WTC11 (cell line): Measurements from ENCODE around the gene MMAA. TPM values are rescaled to one million over a fixed set of nuclear protein-coding genes. Genes with fewer than 3 reads are reported as not detected.

ENCODE experiments used
- ATAC-seq: fragments of 200-7000 bp; cut with Tn5 transposase; 2 replicates; pipeline ENCODE4 v1.10.0; 2021; ENCODE audit warnings: mild to moderate bottlenecking, moderate library complexity
- CTCF ChIA-PET: fragments of 300-600 bp; sonication (Branson Sonifier 250); formaldehyde crosslinking; loops from one replicate; lab custom pipeline; 2021; ENCODE audit warnings: antibody characterized with exemption; lab: Charles Lee
- POLR2A ChIA-PET: fragments of 350-600 bp; sonication (Branson Sonifier 250); formaldehyde crosslinking; loops from one replicate; lab custom pipeline; 2021; ENCODE audit warnings: antibody characterized with exemption; lab: Charles Lee
- DNase-seq: peaks from one replicate; pipeline ENCODE4 v3.0.0; 2021; ENCODE audit warnings: low spot score
- H3K27ac Mint-ChIP-seq: 2 replicates; pipeline ENCODE4 v1.8.0; 2021; ENCODE audit warnings: mixed read lengths
- H3K27me3 Mint-ChIP-seq: 2 replicates; pipeline ENCODE4 v1.8.0; 2021; ENCODE audit warnings: low read depth, mild to moderate bottlenecking, moderate library complexity, mixed read lengths
- H3K36me3 Mint-ChIP-seq: 2 replicates; pipeline ENCODE4 v1.8.0; 2021; ENCODE audit warnings: mixed read lengths
- H3K4me1 Mint-ChIP-seq: 2 replicates; pipeline ENCODE4 v1.8.0; 2022; ENCODE audit warnings: mixed read lengths
- H3K4me3 Mint-ChIP-seq: 2 replicates; pipeline ENCODE4 v1.8.0; 2021; ENCODE audit warnings: mild to moderate bottlenecking, moderate library complexity, mixed read lengths
- H3K9me3 Mint-ChIP-seq: 2 replicates; pipeline ENCODE4 v1.8.0; 2021; ENCODE audit warnings: mixed read lengths
- AFF4 ChIP-seq: sonication (generic); formaldehyde crosslinking; IDR thresholded peaks from 2 replicates; pipeline ENCODE4 v1.8.1; 2023; ENCODE audit warnings: mild to moderate bottlenecking, missing genetic modification reagents, borderline replicate concordance
- ATF1 ChIP-seq: sonication (generic); formaldehyde crosslinking; IDR thresholded peaks from 2 replicates; pipeline ENCODE4 v1.8.1; 2023; ENCODE audit warnings: mild to moderate bottlenecking, moderate library complexity, missing genetic modification reagents
- ATF3 ChIP-seq: sonication (generic); formaldehyde crosslinking; conservative IDR thresholded peaks from 2 replicates; pipeline ENCODE4 v1.8.1; 2022; ENCODE audit warnings: mild to moderate bottlenecking, missing genetic modification reagents
- CBFB ChIP-seq: sonication (generic); formaldehyde crosslinking; IDR thresholded peaks from 2 replicates; pipeline ENCODE4 v1.8.1; 2022; ENCODE audit warnings: mild to moderate bottlenecking, low read depth, missing genetic modification reagents
- CDX4 ChIP-seq: fragments of 250-450 bp; sonication (Bioruptor Pico); IDR thresholded peaks from 2 replicates; pipeline ENCODE4 v1.9.0; 2021; ENCODE audit warnings: moderate library complexity, mild to moderate bottlenecking, inconsistent platforms, borderline replicate concordance
- E2F1 ChIP-seq: sonication (generic); formaldehyde crosslinking; IDR thresholded peaks from 2 replicates; pipeline ENCODE4 v1.8.0; 2022; ENCODE audit warnings: mild to moderate bottlenecking, missing genetic modification reagents
- ERG ChIP-seq: fragments of 250-450 bp; sonication (Bioruptor Pico); IDR thresholded peaks from 2 replicates; pipeline ENCODE4 v1.8.0; 2021; ENCODE audit warnings: mild to moderate bottlenecking
- ETV6 ChIP-seq: sonication (generic); formaldehyde crosslinking; IDR thresholded peaks from 2 replicates; pipeline ENCODE4 v1.8.1; 2022; ENCODE audit warnings: mild to moderate bottlenecking, missing genetic modification reagents
- FOXP1 ChIP-seq: sonication (generic); formaldehyde crosslinking; IDR thresholded peaks from 2 replicates; pipeline ENCODE4 v1.8.0; 2022; ENCODE audit warnings: missing genetic modification reagents, mild to moderate bottlenecking, moderate library complexity, borderline replicate concordance
- IRF1 ChIP-seq: sonication (generic); formaldehyde crosslinking; IDR thresholded peaks from 2 replicates; pipeline ENCODE4 v1.8.0; 2023; ENCODE audit warnings: missing genetic modification reagents
- JAZF1 ChIP-seq: fragments of 250-450 bp; sonication (Bioruptor Pico); IDR thresholded peaks from 2 replicates; pipeline ENCODE4 v1.9.0; 2021; ENCODE audit warnings: moderate library complexity, mild to moderate bottlenecking, inconsistent platforms
- MLX ChIP-seq: sonication (generic); formaldehyde crosslinking; IDR thresholded peaks from 2 replicates; pipeline ENCODE4 v1.8.1; 2023; ENCODE audit warnings: mild to moderate bottlenecking, missing genetic modification reagents, moderate library complexity
- NFATC4 ChIP-seq: fragments of 250-450 bp; sonication (Bioruptor Pico); IDR thresholded peaks from 2 replicates; pipeline ENCODE4 v1.9.0; 2021; ENCODE audit warnings: mild to moderate bottlenecking
- OVOL2 ChIP-seq: fragments of 250-450 bp; sonication (Bioruptor Pico); IDR thresholded peaks from 2 replicates; pipeline ENCODE4 v1.9.0; 2021; ENCODE audit warnings: mild to moderate bottlenecking, borderline replicate concordance
- RORB ChIP-seq: fragments of 250-450 bp; sonication (Bioruptor Pico); IDR thresholded peaks from 2 replicates; pipeline ENCODE4 v1.9.0; 2021; ENCODE audit warnings: mild to moderate bottlenecking
- SMAD4 ChIP-seq: sonication (generic); formaldehyde crosslinking; IDR thresholded peaks from 2 replicates; pipeline ENCODE4 v1.8.0; 2022; ENCODE audit warnings: mild to moderate bottlenecking, missing genetic modification reagents
- TEAD1 ChIP-seq: sonication (generic); formaldehyde crosslinking; IDR thresholded peaks from 2 replicates; pipeline ENCODE4 v1.8.0; 2022; ENCODE audit warnings: mild to moderate bottlenecking, missing genetic modification reagents
- TP53 ChIP-seq: sonication (generic); formaldehyde crosslinking; IDR thresholded peaks from 2 replicates; pipeline ENCODE4 v1.8.1; 2023; ENCODE audit warnings: mild to moderate bottlenecking, missing genetic modification reagents
- USF1 ChIP-seq: sonication (generic); formaldehyde crosslinking; IDR thresholded peaks from 2 replicates; pipeline ENCODE4 v1.8.0; 2022; ENCODE audit warnings: mild to moderate bottlenecking, missing genetic modification reagents
- ZNF121 ChIP-seq: sonication (generic); formaldehyde crosslinking; IDR thresholded peaks from 2 replicates; pipeline ENCODE4 v1.8.0; 2023; ENCODE audit warnings: missing genetic modification reagents
- ZNF219 ChIP-seq: sonication (generic); formaldehyde crosslinking; IDR thresholded peaks from 2 replicates; pipeline ENCODE4 v1.8.0; 2023; ENCODE audit warnings: missing genetic modification reagents, mild to moderate bottlenecking, borderline replicate concordance
- ZNF671 ChIP-seq: fragments of 250-450 bp; sonication (Bioruptor Pico); IDR thresholded peaks from 2 replicates; pipeline ENCODE4 v1.8.0; 2021; ENCODE audit warnings: mild to moderate bottlenecking
- total RNA-seq: library from RNA; stranded (reverse); gene quantifications from 3 replicates; pipeline ENCODE4 v1.2.3, GENCODE V29; 2021

Gene MMAA
- total RNA-seq, 1 experiment from 2014 or later: 4.9 TPM

GRCh38 chr4:145679520-145679919, 60.3 kb downstream of the MMAA start:
- H3K9me3 Mint-ChIP-seq: peaks cover 29% of the 10 kb centered on the region
- TF ChIP-seq TP53: no peak
- TF ChIP-seq TEAD1 (CRISPR knock-in tag): no peak
- TF ChIP-seq JAZF1 (CRISPR knock-in tag): no peak
- no peak for TF ChIP-seq ETV6 (CRISPR knock-in tag)
- TF ChIP-seq RORB: no peak
- TF ChIP-seq ZNF671: no peak
- H3K36me3 Mint-ChIP-seq: peaks cover 20% of the 10 kb centered on the region
- ChIA-PET CTCF (no interaction called here), POLR2A (no interaction called here)
- 0 out of 2 replicates have a peak, but pooled peaks cover 5% of the 10 kb centered on the region for H3K27me3 Mint-ChIP-seq
- DNase-seq (no peak), ATAC-seq (no peak)
- no peak overlapping the region for H3K27ac Mint-ChIP-seq
- peaks cover 14% of the 10 kb centered on the region for H3K4me1 Mint-ChIP-seq
- H3K4me3 Mint-ChIP-seq: no peak overlapping the region

GRCh38 chr4:145679991-145680455, 60.8 kb downstream of the MMAA start, which contains the start of gene C4orf51:
TSS of gene C4orf51 (plus strand) at chr4:145680146. CDS start at chr4:145680204, 58 bp downstream.
- DNase-seq (no peak), ATAC-seq (no peak)
- Mint-ChIP-seq H3K9me3 (peaks cover 29% of the 10 kb centered on the region), H3K4me3 (no peak within 1 kb of the TSS), H3K4me1 (peaks cover 16% of the 10 kb centered on the region), H3K27me3 (0 out of 2 replicates have a peak, but pooled peaks cover 5% of the 10 kb centered on the region), H3K27ac (no peak within 1 kb of the TSS), H3K36me3 (peaks cover 20% of the 10 kb centered on the region)
- TF ChIP-seq USF1 (no peak), FOXP1 (CRISPR knock-in tag) (no peak), ATF3 (CRISPR knock-in tag) (no peak), ZNF121 (CRISPR knock-in tag) (no peak), IRF1 (CRISPR knock-in tag) (no peak), AFF4 (CRISPR knock-in tag) (no peak), ZNF219 (no peak), MLX (CRISPR knock-in tag) (no peak), SMAD4 (CRISPR knock-in tag) (no peak), OVOL2 (no peak), ERG (no peak), CBFB (CRISPR knock-in tag) (no peak), E2F1 (CRISPR knock-in tag) (no peak), NFATC4 (CRISPR knock-in tag) (no peak), CDX4 (no peak), ATF1 (CRISPR knock-in tag) (no peak)
- ChIA-PET POLR2A (no interaction called here), CTCF (no interaction called here)
